HK-2 (cell line): ENCODE results near the gene CYP2R1.

Experiments used
- DNase-seq: peaks from one replicate; pipeline ENCODE4 v3.0.0-alpha.2; 2018; ENCODE audit not compliant: unreplicated experiment

The CYP2R1 gene, protein sequence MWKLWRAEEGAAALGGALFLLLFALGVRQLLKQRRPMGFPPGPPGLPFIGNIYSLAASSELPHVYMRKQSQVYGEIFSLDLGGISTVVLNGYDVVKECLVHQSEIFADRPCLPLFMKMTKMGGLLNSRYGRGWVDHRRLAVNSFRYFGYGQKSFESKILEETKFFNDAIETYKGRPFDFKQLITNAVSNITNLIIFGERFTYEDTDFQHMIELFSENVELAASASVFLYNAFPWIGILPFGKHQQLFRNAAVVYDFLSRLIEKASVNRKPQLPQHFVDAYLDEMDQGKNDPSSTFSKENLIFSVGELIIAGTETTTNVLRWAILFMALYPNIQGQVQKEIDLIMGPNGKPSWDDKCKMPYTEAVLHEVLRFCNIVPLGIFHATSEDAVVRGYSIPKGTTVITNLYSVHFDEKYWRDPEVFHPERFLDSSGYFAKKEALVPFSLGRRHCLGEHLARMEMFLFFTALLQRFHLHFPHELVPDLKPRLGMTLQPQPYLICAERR

DNA sequence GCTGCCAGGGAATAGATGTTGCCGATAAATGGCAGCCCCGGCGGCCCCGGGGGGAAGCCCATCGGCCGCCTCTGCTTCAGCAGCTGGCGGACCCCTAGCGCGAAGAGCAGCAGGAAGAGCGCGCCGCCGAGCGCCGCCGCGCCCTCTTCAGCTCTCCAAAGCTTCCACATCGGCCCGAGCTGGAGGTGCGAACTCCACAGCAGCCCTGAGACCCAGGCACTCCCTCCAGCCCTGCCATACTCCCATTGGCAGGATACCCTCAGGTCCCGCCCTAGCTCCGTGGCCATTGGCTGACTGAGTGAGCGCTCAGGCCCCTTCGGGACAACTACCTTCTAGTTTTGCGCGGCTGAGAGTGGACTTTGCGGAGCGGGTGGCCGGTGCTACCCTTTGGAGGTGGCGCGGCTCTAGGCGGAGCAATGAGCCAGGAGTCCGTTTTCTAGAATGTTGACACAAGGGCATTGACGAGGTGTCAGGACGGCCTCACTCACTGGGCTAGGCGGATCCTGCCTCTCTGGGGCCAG is at the start of gene CYP2R1:
TSS of gene CYP2R1 (minus strand) at position 196 of the 521 bp plus-strand sequence. CDS start at position 170, 26 bp downstream.
- DNase-seq = peak; percentile 95

DNA sequence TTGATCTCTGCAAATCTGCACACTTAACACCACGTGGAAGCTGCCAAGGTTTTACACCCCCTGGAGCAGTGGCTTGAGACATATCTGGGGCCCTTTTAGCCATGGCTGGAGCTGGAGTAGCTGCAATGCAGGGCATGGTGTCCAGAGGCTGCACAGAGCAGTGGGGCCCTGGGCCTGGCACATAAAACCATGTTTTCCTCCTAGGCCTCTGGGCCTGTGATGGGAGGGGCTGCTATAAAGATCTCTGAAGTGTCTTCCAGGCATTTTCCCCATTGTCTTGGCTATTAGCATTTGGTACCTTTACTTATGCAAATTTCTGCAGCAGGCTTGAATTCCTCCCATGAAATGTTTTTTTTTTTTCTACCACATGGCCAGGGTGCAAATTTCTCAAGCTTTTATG is 46.9 kb upstream of the CYP2R1 start:
- DNase-seq = no peak

DNA sequence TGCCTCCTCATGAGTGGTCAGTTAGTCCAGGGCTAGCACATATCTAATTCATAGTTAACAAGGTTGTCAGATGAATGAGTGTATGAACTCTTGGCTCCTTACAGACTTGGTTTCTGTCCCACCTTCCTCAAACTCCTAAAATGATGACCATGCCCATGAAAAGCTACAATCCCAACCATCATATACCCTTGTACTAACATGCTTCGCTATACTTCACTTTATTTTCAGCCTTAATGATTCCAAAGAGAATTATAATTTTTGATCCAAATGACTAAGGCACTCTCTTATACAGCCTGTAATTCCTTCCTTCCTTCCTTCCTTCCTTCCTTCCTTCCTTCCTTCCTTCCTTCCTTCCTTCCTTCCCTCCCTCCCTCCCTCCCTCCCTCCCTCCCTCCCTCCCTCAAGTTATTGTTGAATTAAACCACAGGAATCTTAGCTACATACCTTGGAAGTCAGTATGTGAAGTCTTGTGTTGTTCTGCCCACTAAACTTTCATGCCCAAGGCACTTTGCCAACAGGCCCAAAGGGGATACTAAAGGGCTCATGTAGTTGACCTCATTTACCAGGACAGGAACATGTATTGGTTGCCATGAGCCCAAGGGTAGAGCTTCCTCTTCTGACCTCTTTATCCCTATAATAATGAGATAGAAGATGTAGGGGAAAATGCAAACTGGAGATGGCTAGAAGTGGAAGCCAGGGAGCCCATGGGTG is 42.8 kb upstream of the CYP2R1 start:
- no peak for DNase-seq

DNA sequence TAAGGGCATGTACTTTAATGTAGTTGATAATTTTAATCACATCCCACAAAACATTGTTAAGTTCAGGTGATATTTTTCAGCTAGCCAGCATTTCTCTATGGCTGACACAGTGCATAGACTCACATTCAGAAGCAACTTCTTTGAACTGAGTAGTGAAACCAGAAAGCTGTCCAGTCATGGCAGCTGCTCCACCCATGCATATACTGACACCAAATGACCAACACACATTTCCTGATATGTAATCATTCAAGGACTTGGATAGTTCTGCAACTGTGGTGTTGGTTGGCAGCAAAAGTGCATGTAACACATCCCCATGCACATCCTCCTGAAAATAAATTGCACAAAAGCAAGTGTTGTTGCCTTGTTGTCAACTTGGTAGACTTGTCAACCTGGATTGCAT is 40.4 kb upstream of the CYP2R1 start:
- DNase-seq = no peak

DNA sequence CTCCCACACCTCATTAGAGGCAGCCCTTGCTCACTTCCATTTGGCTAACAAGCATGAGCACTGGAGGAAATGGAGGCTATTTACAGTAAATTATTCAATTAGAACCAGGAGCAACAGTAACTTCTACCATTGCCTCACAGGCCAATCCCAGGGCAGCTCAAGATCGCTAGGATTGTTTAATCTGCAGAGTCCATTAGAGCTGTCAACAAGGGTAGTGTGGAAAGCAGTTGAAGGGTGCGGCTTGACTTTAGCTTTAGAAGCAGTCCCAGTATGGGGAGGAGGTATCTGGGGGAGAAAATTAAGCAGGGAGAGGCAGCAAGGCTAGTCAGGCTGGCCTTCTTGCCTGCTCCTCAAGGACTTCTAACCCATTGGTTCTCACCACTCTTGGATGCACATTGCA is 38.3 kb upstream of the CYP2R1 start:
- DNase-seq = no peak

DNA sequence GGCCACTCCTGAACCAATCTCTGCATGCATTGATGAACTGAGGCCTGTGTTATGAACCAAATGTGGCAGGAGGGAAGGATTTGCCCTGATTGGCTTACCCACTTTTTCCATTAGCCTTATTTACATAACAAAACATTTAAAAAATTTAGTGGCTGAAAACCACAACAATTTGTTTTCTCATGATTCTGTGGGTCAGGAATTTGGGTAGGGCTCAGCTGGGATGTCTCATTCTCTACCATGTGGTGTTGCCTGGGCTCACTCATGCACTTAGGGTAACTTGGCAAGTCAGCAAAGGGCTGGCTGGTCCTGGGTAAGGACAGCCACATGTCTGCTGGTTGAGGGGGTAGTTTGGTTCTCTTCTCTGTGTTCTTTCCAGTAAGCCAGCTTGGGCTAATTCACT is 35.1 kb upstream of the CYP2R1 start:
- no peak for DNase-seq

DNA sequence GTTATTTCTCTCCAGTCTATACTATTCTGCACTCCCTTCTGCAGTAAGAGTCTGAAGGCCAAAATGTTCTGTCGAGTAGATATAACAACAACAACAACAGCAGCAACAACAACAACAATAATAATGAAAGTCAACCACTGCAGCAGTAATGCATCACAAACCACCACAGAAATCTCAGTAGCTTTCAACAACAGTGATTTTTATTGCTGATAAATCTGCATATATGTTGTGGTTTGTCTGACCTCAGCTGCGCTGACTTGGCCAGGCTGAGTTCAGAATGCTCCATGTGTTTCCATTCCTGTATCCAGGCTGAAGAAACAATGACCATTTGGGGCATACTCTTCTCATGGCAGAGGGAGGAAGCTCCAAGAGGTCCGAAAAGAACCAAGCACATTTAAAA is 32.3 kb upstream of the CYP2R1 start:
- no peak for DNase-seq

DNA sequence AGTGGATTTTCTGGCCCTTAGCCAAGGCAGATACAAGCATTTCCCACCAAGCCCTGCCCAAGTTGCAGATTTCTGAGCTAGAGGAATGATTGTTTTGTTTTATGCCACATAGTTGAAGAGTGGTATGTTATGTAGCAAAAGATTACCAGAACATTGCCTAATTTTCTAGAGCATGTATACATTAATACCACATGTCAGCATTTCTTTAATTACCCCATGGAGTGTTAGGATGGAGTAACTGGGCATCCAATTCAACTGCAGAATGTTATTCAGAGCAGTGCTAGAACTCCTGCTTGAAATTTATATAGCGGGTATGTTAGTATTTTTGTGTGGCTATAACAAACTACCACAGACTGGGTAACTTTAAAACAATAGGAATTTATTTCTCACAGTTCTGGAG is 24.4 kb upstream of the CYP2R1 start:
- no peak for DNase-seq

DNA sequence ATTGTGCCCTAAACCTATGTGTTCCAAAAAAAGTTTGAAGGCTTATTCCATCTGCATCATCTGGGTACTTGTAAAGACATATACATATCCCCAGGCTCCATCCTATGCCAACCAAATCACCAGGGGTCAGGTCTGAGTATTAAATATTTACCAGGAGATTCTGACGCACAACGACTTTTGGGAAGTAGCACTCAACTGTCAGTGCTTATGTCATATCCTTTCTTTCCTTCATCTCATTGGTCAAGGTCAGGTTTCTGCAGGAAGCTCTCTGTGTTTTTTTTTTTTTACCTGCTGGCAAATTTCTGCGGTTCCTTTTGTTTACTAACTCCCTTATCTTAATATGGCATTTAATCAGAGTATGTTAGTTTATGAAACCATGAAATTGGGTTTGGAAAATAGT is 22.5 kb upstream of the CYP2R1 start:
- DNase-seq = no peak

DNA sequence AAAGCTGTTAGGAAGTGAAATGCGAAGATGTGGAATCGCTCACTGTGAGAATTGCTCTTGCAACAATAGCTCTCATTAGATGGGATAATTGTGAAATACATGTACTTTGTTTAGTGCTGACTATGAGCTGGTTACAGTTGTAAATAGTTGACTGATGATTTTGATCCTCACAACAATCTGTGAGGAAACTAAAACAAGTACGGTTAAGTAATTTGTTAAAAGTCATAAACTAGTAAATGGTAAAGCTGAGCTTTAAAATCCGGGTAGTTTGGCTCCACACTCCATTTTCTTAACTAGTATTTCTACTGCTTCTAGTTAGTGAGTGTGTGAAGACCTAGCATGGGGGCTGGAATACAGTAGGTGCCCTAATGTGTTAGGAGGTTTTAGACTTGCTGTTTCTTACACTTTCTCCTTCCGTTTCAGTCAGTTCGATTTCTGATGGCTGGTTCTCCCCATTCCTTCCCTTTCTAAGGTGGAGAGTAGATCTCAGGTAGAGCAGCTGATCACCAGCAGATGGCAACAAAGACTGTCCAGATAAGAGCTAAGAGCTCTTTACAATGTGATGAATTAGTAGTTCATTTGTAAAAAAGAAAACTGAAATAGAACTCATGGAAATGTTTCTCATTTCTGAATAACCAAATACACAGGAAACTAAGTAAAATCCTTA is 16.3 kb upstream of the CYP2R1 start:
- DNase-seq = no peak

DNA sequence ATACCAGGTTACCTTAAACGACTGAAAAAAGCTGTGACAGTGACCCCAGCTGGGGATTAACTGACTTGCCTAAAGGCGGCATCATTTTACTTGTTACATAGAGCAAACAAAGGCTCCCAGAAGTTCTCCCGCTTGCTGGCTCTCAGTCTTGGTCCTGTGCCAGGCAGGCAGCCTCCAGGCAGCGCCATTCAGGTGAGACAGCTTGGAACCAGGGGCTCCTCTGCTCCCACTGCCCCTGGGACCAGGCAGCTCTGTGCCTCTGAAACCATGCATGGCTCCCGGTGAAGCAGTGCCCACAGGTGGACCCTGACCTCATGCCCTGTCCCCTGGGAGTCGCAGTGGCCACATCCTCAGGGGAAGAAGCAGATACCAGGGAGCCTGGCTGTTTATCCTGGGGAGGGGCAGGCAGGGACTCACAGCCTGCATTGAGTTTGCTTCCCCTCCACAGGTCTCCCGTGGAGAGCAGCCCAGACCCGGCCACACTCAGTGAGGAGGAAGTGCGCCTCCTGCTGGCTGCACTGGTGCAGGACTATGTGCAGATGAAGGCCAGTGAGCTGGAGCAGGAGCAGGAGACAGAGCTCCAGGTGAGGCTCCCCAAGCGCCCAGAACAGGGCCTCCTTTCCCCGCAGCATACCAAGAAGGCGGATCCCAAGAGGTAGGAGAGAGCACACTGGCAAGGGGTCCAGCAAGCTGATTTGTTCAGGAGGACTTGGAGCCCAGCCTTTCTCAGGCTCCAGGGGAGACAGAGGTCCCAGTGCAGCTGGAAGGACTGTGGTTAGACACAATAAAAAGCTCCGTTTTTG is 15.6 kb upstream of the CYP2R1 start:
- no peak for DNase-seq

DNA sequence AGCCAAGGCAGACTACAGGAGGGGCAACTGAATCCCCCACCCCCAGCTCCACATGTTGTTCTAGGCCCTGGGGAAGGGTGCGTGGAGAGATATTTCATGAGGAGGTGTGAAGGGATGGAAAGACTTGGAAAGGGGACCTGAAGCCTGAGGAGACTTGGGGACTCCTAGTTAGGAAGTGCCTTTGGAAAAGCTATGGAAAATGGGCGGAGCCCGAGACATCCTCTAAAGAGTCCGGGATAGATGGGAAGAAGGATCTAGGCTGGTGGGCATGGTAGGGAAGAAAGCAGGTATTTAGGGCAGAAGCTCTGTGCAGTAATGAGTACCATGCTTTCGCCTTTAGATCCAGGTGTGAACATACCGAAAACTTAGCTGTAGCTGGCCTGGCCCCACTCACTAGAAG is 15.0 kb upstream of the CYP2R1 start:
- DNase-seq = no peak

DNA sequence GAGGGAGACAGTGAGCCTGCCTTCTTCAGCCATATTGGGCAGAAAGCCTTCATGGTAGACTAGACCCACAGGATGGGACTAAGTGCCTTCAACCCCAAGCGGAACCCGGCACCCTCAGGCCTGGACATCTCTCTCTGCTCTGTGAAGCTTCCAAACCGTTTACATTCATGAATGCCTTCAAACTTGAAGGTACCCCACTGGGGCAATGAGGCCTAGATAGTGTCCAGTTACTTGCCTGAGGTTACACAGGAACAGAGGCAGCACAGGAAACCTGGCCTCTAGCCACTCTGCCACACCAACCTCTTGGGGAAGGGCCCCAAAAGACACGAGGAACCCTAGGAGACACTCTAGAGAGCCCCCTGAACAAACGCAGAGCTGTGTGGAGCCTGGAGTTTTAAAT is 14.5 kb upstream of the CYP2R1 start:
- no peak for DNase-seq

DNA sequence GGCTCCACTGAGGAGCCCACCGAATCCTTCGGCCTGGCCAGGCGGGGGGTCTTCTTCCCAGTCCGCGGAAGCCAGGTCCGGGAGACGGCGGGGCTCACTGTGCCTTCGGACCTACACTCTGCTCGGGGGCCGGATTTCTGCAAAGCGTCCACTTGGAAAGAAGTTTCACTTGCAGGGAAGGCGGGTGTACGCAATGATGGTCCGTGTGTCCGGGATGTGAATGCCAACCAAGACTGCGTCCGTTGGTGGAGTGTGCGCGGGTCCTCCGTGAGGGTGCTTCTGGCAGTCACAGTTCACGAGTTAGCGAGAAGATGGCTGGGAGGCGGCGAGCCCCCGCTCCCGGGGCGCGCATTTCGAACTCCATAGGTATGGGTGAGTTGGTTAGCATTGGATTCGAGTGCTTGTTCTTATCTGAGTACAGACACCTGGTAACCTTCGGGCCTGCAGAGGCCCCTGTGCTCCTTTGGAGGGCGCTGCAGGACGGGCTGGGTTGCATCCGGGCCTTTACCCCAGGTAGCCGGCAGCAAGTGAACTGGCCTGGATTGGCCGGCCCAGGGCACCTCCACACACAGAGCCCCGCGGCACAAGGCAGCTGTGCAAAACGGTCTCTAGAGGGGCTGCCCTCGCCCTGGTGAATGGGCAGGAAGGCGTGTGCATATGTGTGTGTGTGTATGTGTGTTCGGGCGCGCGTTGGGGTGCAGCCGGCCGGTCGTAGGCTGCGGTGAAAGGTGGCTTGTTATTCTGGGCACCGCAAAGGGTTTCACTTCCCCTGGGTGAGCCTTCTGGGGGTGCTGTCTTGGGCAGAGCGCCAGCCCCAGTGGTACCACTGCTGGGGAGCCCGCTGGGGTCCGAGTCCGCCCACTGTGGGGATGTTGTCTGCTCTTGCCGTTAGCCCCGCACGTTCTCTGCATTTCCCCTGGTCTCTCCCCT is 13.3 kb upstream of the CYP2R1 start:
- peak; percentile 63 for DNase-seq

DNA sequence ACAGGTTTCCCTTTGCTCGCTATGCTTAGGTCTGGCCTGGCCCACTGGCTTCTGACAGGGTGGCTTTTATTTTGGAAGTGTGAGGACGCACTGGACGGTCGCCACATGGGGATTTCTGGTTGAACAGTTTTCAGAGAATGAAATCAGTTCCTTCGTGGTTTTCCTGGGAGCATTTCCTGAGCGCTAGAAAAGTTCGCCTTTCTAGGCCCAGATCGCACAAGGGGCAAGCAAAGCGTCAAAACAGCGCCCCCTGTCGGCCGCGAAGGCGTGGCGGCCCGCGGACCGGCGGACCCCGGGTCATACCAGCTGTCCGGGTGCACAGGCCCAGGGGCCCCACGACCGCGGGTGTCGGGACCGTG is 12.7 kb upstream of the CYP2R1 start:
- peak; percentile 85 for DNase-seq

DNA sequence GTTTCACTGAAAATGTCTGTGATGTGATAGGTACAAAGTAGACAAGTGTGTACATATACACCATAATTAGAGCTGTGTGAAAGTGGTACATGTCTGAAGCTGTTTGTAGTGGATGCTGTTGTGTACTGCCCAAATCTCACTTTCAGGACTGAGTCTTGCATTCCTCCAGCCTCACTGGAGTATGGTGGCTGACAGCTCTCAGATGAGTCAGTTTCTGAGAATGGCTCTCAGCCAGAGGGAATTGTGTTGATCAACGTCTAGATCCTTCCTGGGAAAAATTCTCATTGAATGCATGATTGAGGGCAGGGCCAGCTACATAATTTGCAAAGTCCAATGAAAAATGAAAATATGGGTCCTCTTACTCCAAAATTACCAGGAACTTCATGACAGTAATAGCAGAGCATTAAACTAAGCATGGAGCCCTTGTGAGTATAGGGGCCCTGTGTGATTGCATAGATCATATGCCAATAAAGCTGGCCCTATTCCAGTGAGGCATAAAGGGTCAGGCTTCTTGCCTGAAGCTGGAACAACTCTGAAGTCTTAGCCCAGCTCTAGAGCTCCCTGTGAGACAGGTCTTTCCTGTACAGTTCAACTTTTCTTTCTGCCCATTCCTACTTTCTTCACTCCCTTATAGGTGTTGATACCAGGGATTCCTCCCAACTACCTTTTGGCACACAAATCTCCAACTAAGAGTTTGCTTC is 10.8 kb upstream of the CYP2R1 start:
- DNase-seq = no peak

DNA sequence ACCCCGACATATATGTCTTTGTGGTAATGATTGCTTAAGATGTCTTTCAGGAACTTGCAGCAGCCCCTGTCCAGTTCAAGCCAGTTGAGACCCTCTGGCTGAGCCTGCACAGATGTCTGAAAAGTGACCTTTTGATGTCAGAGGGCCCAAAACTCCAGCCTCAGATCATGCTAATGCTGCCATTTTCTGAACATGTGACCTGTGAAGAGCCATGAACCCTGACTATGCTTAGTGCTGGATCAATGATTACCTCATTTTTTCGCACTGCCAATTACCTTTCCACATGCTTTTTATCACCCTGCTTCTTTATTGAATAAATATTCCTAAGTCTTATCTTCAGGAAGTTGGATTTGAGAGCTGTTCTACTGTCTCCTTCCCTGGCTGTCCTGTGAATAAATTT is 6.9 kb upstream of the CYP2R1 start:
- no peak for DNase-seq

DNA sequence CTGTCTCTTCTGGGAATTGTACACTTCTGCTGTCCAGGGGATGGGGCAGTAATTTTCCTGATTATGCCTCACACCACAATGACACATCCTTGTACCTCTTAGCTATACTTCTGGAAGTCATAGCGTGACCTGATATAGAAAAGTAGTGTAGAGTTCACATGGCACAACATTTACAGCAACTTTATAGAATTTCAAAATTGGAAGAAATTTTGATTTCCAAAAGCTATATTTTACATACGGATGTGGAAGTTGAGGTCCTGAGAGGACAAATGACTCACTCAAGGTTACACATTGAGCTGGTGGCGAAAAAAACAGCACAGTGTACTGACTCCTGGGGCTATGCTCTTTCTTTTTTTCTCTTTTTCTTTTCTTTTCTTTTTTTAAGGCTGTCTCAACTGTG is 6.3 kb upstream of the CYP2R1 start:
- no peak for DNase-seq

DNA sequence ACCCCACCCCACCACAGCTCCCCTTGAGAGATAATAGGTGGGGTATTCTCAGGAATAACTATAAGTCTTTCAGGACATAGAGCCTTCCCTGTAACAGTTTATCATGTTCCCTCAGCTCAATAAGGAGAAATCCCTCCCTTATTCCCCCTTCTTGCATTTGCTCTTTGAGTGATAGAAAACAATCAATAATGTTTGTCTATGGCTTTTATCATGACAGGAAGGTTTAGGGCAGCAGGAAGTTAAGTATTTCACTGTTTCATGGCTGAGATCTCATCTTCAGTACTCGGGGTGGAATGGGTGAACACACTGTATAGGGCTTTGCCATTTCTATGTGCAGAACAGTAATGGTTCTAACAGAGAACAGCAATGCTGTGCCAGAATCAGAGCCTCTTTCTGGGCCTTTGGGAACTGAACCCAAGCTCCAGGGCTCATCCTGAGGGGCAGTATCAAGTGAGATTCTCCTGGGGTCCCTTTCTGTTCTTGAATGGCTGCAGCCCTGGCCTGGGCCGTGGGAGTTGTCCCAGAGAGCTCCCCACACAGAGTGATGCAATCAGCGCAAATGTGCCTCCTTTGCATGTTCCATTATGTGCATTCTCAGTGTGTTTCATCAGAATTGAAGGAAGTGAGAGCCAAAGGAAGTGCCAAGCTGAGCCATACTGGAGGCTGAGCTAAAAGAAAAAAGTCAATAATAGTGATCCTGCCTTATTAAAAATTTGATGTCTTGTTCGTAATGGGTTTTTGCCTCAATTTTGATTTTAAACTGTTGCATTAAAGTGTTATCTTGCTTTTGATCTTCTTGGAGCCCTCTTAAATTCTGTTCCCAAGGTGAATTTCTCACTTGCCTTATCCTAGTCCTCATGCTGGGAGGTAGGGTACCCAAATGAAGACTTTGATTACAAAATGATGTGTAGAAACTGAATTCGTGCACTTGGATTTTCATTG is 2.9 kb upstream of the CYP2R1 start:
- DNase-seq = no peak
